Activated T-helper 1 cell treated with anti-CD3 and anti-CD28 coated beads, Interleukin-2, amount 50 U/mL, for 16 hours (primary cell): ENCODE data around the gene APOD.

Source experiments
- DNase-seq, 2 donors: peaks; one replicate each; pipeline ENCODE4 v3.0.0-alpha.2; 2020; ENCODE audit warnings: low read depth in 1 of 2, low spot score in 1 of 2

The APOD gene

GRCh38 chr3:195555110-195555509 lies 28.6 kb downstream of the APOD start:
- DNase-seq, result no peak

GRCh38 chr3:195554458-195554857 lies 29.3 kb downstream of the APOD start:
- no peak for DNase-seq

DNA sequence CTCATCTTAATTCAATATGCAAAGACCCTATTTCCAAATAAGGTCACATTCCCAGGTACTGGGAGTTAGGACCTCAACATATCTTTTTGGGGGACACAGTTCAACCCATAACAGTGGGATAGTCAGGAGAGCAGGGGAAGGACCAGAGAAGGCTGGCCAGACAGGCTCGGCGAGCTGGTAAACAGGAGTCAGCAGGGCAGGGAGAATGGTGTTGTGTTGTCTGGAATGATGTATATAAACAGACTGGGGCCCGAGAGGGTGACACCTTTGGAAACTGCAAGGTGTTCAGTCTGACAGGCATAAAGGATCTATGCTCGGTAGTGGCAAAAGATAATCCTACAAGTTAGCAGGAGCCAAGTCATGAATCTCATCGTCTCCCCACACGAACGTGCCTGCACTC lies 30.5 kb downstream of the APOD start:
- no peak for DNase-seq

- DNase-seq, result no peak
These were observed 32.3 kb downstream of the APOD start for GRCh38 chr3:195551381-195551978.

GRCh38 chr3:195550723-195551122 lies 33.0 kb downstream of the APOD start:
- no peak for DNase-seq

- peak; percentile 64 to 67 for DNase-seq
These were observed 33.7 kb downstream of the APOD start for GRCh38 chr3:195549931-195550519.

DNA sequence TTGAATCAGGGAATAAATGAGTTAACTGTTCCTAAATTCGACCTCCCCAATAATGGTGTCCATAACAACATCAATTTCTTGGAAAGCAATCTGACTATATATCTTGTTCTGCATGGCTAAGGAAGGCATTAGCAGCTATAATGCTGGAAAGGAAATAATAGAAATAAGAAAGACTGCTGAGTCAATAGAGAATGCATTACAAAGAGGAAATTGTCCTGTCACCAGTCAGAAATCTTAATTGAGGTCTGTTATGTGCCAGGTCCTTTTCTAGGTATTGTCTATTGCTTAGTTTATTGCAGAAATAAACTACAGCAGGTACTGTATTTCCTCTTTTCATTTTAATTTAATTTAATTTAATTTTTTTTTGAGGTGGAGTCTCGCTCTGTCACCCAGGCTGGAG lies 34.8 kb downstream of the APOD start:
- DNase-seq, result no peak

DNA sequence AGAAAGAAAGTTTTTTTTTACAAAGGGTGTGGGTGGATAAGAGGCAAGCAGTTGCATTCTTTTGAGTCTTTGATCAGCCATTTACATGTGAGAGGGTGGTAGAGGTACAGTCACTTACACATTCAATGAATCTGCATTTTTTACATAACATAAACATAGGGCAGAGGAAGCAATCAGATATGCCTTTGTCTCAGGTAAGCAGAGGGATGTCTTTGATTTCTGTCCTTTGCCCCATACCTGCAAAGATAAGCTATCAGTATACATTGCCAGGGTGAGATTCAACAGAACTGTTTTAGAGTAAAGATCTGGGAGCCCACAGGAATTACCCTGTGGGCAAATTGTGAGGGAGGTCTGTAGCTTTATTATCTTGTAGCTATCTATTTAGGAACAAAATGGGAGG lies 35.2 kb downstream of the APOD start:
- DNase-seq, result no peak

GRCh38 chr3:195548006-195548405 lies 35.7 kb downstream of the APOD start:
- no peak for DNase-seq

DNA sequence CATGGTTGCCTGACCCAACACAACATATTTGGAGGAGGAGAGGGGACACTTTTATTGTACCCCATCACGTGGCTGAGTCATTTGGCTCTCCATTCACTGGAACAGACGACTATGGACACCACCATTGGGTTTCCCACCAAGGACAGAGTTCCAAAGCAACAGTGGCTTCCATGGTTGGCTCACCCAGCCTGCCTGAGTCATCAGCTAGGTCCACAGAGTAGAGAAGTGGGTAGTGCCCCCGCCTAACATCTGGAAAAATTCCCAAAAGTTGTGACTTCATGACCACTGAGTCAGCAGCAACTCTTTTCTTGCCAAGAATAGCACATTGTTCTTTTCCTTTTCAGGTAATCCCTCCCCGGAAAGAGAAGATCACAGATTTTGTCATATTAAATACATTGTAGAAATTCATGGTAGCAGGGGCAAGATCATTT lies 37.6 kb downstream of the APOD start:
- no peak for DNase-seq

DNA sequence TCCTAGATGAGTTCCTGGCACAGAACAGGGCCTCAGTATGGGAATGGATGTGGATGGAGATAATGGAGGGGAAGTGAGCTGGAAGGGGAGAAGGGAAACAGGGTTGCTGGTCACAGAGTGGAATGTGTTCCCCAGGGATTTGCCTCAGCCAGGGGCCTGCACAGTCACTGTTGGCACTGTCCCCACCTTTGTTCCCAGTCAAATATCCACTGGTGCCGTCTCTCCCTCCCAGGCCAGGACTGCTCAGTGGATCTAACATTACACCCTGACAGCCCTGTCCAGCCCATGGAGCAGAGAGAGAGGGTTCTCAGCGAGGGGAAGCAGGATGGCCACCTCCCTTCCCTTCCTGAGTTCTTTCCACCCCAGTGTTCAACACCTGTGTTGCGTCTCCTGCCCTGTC lies 39.1 kb downstream of the APOD start:
- DNase-seq, result no peak

DNA sequence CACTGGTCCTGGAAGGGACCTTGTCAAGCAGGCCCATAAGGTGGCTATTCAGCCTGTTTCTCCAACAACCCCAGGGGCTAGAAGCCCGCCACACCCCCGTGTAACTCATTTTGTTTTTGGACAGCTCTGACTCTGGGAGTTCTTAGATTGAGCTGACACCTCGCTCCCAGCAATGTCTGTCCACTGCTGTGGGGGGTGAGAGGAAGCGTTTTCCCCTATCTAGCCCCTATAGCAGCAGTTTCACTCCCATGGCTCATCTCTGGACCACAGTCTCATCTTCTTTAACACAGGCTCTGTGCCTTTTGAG lies 39.6 kb downstream of the APOD start:
- no peak for DNase-seq

DNA sequence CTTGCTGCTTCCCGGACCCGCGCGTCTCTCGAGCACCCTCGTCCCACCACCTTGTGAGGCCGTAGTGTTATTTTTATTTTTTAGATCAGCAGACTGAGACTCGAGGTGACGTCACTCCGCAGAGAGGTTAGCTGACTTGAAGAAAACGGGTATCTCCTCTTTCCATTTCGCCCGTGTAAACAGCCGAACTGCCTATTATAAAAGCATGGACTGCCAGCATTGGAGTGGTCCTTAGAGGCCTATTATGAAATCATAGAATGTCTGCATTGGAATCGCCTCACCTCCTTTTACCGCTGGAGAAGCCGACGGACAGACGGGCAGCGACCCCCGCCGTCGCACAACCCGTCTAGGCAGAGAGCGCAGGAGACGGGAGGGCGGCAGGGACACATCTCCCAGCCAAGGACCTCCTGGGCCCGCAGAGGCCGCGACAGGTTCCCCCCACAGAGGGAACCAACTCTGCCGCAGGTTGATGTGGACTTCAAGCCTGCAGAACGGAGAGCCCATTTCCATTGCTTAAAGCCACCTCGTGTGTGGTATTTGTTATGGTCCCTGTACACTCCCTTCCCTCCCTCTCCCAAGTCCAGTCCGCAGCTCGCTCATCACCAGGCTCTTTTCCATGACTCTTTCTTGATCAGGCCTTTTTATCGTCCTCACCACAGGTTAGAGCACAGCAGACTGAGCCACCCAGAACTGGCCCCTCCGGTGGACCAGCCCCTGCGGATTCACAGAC lies 40.1 kb downstream of the APOD start:
- no peak for DNase-seq

GRCh38 chr3:195542698-195543499 lies 40.8 kb downstream of the APOD start, which contains the start of gene PPP1R2:
Gene PPP1R2 (minus strand): TSS chr3:195543325. CDS start chr3:195543025, 300 bp downstream.
- DNase-seq, result peak; percentile 82 to 88

DNA sequence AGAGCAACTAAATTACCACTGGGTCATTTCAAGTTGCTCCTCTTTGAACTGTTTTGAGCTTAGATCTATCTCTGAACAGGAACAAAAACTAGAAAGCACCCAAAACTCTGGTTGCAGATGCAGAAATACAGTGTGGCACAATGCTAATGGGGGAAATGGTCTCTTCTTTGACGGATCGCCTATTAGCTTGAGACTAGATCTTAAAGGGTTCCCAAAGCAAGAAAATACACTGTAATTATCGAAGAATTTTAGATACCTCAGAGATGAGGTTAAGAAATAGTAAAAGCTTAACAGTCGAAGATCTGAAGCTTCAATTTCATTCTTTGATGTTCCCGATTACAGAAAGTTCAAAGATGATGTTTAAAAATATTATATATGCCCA lies 41.4 kb downstream of the APOD start:
- DNase-seq, result no peak

DNA sequence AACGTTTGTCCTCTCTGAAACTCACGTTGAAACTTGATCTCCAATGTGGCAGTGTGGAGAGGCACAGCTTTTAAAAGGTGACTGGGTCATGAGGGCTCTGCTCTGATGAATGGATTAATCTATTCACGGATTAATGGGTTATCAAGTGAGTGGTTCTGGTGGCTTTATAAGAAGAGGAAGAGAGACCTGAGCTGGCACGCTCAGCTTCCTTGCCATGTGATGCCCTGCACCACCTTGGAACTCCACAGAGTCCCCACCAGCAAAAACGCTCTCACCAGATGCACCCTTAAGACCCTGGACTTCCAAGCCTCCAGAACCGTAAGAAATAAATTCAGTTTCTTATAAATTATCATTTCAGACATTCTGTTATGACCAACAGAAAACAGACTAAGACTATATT lies 43.2 kb downstream of the APOD start:
- no peak for DNase-seq

- DNase-seq, result no peak
These were observed 43.7 kb downstream of the APOD start for GRCh38 chr3:195540027-195540426.

GRCh38 chr3:195539479-195539878 lies 44.3 kb downstream of the APOD start:
- DNase-seq, result no peak

DNA sequence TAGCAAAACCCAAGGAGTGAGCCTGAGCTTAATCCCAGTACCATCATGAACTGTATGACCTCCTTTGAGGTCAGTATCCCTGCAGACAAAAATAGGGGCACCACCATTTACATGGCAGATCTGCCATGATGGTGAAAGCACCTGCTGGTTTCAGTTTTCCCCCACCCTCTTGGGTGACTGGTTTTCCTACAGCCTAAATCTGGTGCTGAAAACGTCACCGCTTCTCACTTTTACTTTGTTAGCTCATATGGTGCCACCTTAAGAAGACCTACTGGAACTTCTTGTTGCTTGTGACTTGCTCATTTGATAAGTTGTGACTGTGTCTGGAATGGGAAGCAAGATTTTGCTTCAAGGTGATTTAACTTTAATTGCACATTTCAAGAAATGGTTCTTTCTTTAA lies 45.7 kb downstream of the APOD start:
- no peak for DNase-seq

DNA sequence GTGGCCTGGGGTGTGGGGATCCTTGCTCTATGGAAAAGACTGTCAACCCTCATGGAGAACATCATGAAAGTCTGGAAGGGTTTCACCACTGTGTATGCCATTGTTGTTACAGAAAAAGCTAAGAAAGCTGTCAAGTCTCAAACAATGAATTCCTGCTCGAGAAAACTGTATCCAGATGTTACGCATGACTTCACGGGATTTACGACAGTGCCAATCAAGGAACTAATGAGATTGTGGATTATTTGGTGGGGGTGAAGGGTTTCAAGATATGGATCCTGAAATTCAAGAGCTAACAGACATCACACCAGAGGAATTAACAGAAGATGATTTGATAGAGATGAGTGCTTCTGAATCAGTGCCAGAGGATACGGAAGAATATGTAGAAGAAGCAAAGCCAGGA lies 48.4 kb downstream of the APOD start:
- no peak for DNase-seq

GRCh38 chr3:195532834-195533233 lies 50.9 kb downstream of the APOD start:
- DNase-seq, result no peak

DNA sequence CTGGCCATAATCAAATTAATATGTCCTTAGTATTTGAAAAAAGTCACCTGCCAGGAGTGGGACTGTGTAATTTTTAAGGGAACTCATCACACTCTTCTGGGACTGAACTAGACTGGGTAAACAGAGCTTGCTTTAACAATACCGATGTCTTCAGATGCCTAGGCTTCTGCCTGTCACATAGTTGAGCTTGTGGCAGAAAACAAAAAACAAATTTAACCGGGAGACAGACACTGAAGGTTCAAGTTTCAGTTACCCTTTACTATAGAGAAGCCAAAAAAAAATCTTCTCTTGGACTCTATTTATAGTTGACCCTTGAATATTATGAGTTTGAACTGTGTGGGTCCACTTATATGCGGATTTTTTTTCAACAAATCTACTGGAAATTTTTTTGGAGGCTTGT lies 51.4 kb downstream of the APOD start:
- DNase-seq, result no peak
